Measurements from ENCODE around the gene MCRIP2. TPM values are rescaled to one million over a fixed set of nuclear protein-coding genes. Genes with fewer than 3 reads are reported as not detected.

Gene MCRIP2
- total and polyA plus RNA-seq, 9 of the 15 experiments (the other 6 are each of a cell fraction or from before 2014, with no cell fraction given) = 0.80 to 120 (median 35.2) TPM

GRCh38 chr16:674214-674881 lies 32.7 kb downstream of the MCRIP2 start (continued):
- TF ChIP-seq RUNX1 (IDR thresholded peaks at IDR 0.05; ENCODE audit: low read depth) (no peak), ZFP1 (CRISPR knock-in tag; IDR thresholded peaks at IDR 0.05) (no peak), ZC3H4 (CRISPR knock-in tag; IDR thresholded peaks at IDR 0.05; ENCODE audit: borderline replicate concordance) (0 out of 2 replicates have a peak, but pooled peaks have one; percentile 48), GTF2B (IDR thresholded peaks at IDR 0.05; ENCODE audit: extremely low read depth, insufficient read length) (no peak), ZNF77 (CRISPR knock-in tag; IDR thresholded peaks at IDR 0.05) (0 out of 2 replicates have a peak, but pooled peaks have one; percentile 40), CBX5 (IDR thresholded peaks at IDR 0.05; ENCODE audit: borderline replicate concordance, low read depth) (no peak), E2F8 (IDR thresholded peaks at IDR 0.05; ENCODE audit: low read depth, partially characterized antibody) (no peak), NFRKB (IDR thresholded peaks at IDR 0.05; ENCODE audit: low read depth) (no peak), SRSF9 (IDR thresholded peaks at IDR 0.05; ENCODE audit: borderline replicate concordance, low read depth, low read length) (no peak), PML (IDR thresholded peaks at IDR 0.05; ENCODE audit: low read length) (no peak), NONO (IDR thresholded peaks at IDR 0.05; ENCODE audit: low read depth in 2 of 2, low read length in 1 of 2) (no peak), HDAC1 (IDR thresholded peaks at IDR 0.05) (no peak), KHSRP (IDR thresholded peaks at IDR 0.05) (no peak), ZNF766 (CRISPR knock-in tag; conservative IDR thresholded peaks at IDR 0.05) (no peak), BRD9 (IDR thresholded peaks at IDR 0.05; ENCODE audit: low read depth, partially characterized antibody) (no peak), ZBTB26 (CRISPR knock-in tag; IDR thresholded peaks at IDR 0.05) (no peak), NR0B1 (IDR thresholded peaks at IDR 0.05; ENCODE audit: partially characterized antibody) (no peak), FOXP4 (CRISPR knock-in tag; IDR thresholded peaks at IDR 0.05; ENCODE audit: borderline replicate concordance) (0 out of 2 replicates have a peak, but pooled peaks have one; percentile 35), ZNF280B (CRISPR knock-in tag; IDR thresholded peaks at IDR 0.05) (no peak)
